Stimulated activated CD4-positive, alpha-beta T cell treated with anti-CD3 and anti-CD28 coated beads, TNF-alpha, amount 100 ng/mL, for 48 hours (primary cell): Measurements from ENCODE around the gene LRRC59.
"Not testable (repeated sequence)": the region's sequence is repeated elsewhere in the genome, so short reads cannot be mapped to it uniquely, and the experiment has no call there.

Experiments used
- DNase-seq, 3 donors: peaks; one replicate each; pipeline ENCODE4 v3.0.0-alpha.2; 2020; ENCODE audit warnings: low read depth in 3 of 3

The LRRC59 gene

GRCh38 chr17:50397111-50397918 lies at the start of gene LRRC59:
TSS of gene LRRC59 (minus strand) at chr17:50397523. CDS start at chr17:50397317, 206 bp downstream.
- peak; percentile 79 to 90 (median 87) for DNase-seq

- DNase-seq: no peak
These were observed 48.5 kb upstream of the LRRC59 start for GRCh38 chr17:50445730-50446325.

GRCh38 chr17:50444841-50445715 lies 47.8 kb upstream of the LRRC59 start:
- DNase-seq: no peak

GRCh38 chr17:50443505-50443974 lies 46.2 kb upstream of the LRRC59 start:
- no peak for DNase-seq

- DNase-seq: no peak
These were observed 43.8 kb upstream of the LRRC59 start for GRCh38 chr17:50440838-50441829.

- DNase-seq: no peak
These were observed 43.0 kb upstream of the LRRC59 start for GRCh38 chr17:50440172-50440837.

GRCh38 chr17:50439008-50439407 lies 41.7 kb upstream of the LRRC59 start:
- no peak for DNase-seq

- DNase-seq: no peak
These were observed 40.1 kb upstream of the LRRC59 start for GRCh38 chr17:50437409-50437808.

GRCh38 chr17:50432125-50432762 lies 34.9 kb upstream of the LRRC59 start:
- no peak for DNase-seq

GRCh38 chr17:50430821-50431618 lies 33.7 kb upstream of the LRRC59 start:
- no peak for DNase-seq

GRCh38 chr17:50429793-50430192 lies 32.5 kb upstream of the LRRC59 start:
- no peak for DNase-seq

- DNase-seq: no peak
These were observed 31.6 kb upstream of the LRRC59 start for GRCh38 chr17:50428831-50429424.

- DNase-seq: not testable (repeated sequence)
These were observed 30.8 kb upstream of the LRRC59 start for GRCh38 chr17:50428126-50428525.

- DNase-seq: no peak
These were observed 29.8 kb upstream of the LRRC59 start for GRCh38 chr17:50426814-50427787.

- no peak for DNase-seq
These were observed 29.1 kb upstream of the LRRC59 start for GRCh38 chr17:50426472-50426782.

GRCh38 chr17:50425682-50426471 lies 28.6 kb upstream of the LRRC59 start, which contains the start of gene ACSF2:
TSS of gene ACSF2 (plus strand) at chr17:50426218. CDS start at chr17:50426262, 44 bp downstream.
- peak; percentile 38 to 65 (median 50) for DNase-seq
